ENCODE measurements around the gene ABHD2.
A peak's percentile ranks its signal among the peaks of the same experiment; 100 is the strongest.
"Not testable (repeated sequence)": the region's sequence is repeated elsewhere in the genome, so short reads cannot be mapped to it uniquely, and the experiment has no call there.

Gene ABHD2

DNA sequence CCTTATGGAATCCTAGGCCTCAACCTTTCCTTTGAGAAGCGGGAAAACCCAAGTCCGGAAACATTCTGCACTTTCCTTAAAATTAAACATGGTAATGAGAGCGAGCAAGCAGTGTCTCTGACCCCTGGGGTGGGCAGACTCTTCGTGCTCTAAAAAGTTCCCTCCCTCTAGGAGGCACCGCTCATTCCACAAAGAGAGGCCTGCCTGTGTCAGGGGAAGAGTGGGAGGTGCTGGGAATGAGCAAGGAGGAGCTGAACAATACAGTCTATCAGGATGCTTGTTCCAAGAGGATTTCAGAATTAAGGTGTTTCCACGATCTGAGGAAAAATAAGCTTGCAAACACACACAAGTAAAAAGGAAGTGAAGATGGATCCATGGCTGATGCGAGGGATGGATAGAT lies 139.2 kb downstream of the ABHD2 start:
- no peak for DNase-seq (ENCODE audit: low read depth)

DNA sequence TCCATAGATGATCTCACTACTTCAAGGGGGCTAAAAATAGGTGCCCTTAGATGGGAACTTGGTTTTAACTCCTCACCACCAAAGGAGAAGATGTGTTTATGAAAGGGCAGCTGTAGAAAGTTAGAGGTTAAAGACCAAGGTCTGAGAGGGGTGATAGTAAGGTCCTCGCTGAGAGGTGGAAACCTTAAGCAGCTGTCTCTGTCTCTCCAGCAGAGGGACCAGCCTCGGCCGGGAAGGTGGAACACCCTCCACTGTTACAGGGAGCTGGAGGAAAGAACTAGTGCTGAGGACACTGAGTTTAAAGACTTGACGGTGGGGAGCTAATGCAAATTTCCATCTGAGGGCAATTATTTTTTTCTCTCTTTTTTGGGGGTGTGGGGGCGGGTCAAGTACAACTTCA lies 142.0 kb downstream of the ABHD2 start:
- no peak for DNase-seq (ENCODE audit: low read depth)

DNA sequence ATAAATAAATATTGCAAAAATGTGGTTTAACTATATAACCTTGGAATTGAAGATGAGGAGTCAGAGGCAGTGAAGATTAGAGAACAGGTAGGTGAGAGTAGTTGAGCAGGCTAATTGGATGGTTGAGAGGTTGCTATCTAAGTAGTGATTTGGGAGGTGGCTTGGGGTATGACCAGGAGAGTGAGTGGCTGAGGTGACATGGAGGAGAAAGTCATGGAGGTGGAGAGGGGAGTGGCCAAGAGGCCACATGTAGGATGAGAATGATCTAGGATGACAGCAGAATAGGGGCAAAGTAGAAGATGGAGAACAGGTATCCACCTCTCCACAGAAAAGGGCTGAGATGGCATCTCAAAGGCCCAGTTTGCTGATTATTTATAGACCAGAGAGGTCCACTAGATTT lies 143.6 kb downstream of the ABHD2 start:
- DNase-seq (ENCODE audit: low read depth) = no peak

DNA sequence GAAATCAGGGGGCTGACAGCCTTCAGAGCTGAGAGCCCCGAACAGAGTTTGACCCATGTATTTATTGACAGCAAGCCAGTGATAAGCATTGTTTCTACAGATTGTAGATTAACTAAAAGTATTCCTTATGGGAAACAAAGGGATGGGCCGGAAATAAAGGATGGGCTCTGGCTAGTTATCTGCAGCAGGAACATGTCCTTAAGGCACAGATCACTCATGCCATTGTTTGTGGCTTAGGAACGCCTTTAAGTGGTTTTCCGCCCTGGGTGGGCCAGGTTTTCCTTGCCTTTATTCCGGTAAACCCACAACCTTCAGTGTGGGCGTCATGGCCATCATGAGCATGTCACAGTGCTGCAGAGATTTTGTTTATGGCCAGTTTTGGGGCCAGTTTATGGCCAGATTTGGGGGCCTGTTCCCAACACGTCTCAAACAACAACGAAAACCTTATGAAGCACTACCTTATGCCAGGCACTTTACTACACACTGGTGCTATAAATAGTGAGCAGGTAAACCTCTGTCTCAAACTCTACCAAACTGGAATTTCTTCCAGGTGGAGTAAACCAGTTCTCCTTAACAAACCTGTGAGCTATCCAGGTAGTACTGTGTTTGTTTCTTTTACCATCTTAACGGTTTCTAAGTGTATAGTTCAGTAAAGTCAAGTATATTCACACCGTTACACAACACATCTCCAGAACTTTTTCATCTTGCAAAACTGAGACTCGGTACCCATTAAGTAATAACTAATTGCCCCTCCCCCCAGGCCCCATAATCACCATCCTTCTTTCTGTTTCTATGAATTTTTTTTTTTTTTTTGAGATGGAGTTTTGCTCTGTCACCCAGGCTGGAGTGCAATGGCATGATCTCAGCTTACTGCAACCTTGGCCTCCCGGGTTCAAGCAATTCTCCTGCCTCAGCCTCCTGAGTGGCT lies 151.9 kb downstream of the ABHD2 start:
- DNase-seq (ENCODE audit: low read depth) = not testable (repeated sequence)

DNA sequence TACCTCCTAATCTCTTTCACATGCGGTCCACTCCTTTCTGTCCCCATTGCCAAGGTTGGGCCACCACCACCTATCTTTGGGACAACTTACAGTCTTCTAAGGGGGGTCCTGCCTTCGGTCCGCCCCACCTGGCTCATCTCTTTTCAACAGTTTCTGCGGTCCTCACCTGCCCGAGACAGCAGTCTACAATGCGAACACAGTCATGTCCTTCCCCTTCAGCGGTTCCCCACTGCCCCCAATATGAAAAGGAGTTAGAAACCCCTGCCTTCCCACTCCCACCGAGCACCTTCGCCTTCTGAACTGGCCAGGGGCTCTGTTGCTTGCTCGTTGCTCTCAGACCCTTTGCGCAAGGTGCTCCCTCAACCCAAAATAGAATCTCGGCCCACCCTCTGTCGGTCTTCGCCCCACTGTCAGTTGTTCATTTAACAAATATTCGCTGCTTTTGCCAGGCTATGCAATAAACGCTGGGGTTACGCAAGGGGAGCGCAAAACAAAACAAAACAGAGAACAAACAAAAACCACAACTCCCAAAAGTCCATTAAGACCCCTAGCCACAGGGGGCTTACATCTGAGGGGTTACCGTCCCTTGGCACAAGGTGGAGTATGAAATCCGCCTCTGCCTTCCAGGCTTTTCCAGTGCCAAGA lies 154.9 kb downstream of the ABHD2 start:
- peak; percentile 41 for DNase-seq (ENCODE audit: low read depth)

DNA sequence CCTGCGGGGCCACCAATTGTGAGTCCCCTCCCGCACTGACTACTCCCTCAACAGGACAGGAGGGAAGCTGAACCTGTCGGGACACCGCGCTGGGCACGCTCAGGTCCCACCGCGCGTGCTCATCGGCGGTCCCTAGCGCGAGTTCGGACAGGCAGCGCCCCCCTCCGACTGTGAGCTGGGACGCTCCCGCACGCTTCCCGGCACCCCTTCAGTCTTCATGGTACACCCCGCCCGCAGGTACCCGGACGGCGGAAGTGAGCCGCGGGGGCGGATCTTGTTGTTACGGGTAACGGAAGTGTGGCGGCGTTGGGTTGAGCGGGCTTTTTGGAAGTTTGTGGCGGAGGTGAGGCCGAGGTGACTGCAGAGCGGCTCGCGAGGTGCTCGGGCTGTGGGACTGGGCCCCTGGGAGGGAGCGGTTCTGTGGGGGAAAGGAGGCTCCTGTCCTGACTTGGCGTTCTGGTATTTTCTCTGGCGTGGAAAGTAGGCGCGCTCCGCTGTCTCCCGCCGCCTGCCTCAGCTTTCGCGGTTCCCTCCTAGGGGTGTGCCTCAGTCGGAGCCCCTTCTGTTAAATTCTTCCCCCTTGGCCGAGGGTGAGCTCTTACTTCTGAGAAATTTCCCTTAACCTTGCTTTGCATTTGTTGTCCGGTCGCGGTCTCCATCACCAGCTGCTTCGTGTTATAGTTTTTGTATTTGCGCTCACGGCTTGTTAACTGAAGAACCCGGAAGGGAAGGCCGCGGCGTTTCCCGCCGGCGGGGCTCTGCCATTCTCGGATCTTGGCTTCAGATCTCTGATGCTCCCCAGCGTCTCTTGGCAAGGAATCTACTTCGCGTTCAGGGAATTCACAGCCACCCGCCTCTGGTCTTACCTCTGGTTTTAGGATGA lies 155.7 kb downstream of the ABHD2 start, which contains the start of gene FANCI:
Gene FANCI, plus strand, starts transcription at position 289 of the 883 bp plus-strand sequence. CDS start 3,669 bp downstream, outside the sequence.
- DNase-seq (ENCODE audit: low read depth) = peak; percentile 95

DNA sequence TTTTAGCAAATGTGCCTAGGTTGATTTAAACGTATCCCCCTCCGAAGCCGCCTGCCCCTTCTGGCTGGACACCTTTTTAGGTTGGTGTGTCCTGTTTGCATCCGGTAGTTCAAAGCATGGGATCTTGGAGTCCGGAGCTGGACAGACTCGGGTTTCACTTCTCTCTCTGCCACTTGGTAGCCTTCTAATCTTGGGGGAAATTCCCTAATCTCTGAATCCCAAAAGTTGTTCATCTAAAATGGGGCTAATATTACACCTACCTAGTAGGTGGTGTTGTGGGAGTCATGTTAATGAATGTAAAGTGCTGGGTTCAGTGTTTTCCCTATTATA lies 156.3 kb downstream of the ABHD2 start:
- peak; percentile 17 for DNase-seq (ENCODE audit: low read depth)

DNA sequence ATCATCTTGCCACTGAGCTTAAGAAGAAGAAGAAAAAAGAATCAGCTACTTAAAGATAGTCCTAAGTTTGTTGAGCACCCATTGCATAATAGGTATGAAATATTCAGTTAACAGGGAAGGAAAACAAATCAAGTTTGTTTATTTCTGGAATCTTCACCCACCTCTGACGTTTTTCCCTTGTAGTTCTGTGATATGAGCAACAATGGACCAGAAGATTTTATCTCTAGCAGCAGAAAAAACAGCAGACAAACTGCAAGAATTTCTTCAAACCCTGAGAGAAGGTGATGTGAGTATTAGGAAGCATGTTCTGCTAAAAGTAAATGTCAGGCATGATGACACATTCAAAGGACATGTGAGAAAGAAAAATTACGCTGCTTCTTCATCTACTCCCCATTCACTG lies 159.2 kb downstream of the ABHD2 start:
- no peak for DNase-seq (ENCODE audit: low read depth)

DNA sequence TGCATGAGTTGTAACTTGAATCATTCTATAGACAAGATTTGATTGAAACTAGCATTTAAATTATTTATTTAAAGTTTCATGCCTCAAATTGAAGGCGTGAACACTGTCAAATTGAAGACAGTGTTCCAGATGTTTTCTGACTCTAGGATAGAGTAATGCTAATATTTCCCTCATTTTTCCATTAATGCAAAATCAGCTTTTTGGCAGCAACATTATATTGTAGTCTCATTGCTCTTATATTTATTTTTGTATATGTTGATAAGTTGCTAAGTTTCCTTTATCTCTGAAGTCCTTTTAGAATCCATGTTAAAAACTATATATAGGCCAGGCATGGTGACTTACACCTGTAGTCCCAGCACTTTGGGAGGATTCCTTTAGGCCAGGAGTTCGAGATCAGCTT lies 160.3 kb downstream of the ABHD2 start:
- no peak for DNase-seq (ENCODE audit: low read depth)

DNA sequence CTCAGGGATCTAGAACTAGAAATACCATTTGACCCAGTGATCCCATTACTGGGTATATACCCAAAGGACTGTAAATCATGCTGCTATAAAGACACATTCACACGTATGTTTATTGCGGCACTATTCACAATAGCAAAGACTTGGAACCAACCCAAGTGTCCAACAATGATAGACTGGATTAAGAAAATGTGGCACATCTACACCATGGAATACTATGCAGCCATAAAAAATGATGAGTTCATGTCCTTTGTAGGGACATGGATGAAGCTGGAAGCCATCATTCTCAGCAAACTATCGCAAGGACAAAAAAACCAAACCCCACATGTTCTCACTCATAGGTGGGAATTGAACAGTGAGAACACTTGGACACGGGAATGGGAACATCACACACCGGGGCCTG lies 161.9 kb downstream of the ABHD2 start:
- not testable (repeated sequence) for DNase-seq (ENCODE audit: low read depth)
